ENCODE results near the gene NUDC. TPM values are rescaled to one million over a fixed set of nuclear protein-coding genes. Genes with fewer than 3 reads are reported as not detected.

Gene NUDC
- total RNA-seq = 11.9 and 18.8 TPM in 2 replicates

DNA sequence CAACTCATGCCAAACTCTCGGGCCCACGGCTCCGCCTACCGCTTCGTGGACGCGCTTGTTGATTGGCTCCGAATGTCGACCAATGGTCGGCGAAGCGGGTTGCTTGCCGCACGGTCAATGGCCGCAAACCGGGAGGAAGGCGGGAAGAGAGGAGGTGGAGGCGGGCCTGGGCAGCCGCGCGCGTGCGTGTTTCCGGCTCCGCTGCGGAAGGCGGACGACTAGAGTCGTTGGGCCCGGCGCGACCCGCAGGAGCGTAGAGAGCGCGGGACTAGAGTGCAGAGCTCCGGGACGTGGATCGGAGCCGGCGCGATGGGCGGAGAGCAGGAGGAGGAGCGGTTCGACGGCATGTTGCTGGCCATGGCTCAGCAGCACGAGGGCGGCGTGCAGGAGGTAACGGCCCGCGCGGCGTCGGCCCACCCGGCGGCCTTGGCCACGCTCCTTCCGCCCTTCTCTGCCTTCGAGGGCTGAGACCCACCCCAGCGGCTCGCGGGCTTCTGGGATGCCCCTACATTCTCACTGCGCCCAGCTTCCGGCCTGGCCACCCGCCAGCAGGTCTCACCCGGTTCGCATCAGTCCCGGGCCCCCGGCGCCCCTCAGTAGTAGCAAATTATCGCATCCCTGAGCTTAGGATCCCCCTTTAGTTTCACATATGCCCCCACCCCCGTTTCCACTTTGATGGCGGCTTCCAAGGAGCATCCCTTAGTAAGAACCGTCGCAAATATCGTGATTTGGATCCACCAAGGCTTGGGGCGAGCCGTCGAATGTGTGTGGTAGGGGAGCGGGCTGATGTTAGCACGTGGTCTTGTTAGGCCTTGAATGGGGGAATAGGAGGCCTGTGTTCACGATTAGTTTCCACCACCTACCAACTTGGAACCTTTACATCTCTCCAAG lies at the start of gene NUDC:
Gene NUDC (plus strand): TSS at position 204 of the 891 bp plus-strand sequence. CDS start 106 bp downstream, at position 310.

DNA sequence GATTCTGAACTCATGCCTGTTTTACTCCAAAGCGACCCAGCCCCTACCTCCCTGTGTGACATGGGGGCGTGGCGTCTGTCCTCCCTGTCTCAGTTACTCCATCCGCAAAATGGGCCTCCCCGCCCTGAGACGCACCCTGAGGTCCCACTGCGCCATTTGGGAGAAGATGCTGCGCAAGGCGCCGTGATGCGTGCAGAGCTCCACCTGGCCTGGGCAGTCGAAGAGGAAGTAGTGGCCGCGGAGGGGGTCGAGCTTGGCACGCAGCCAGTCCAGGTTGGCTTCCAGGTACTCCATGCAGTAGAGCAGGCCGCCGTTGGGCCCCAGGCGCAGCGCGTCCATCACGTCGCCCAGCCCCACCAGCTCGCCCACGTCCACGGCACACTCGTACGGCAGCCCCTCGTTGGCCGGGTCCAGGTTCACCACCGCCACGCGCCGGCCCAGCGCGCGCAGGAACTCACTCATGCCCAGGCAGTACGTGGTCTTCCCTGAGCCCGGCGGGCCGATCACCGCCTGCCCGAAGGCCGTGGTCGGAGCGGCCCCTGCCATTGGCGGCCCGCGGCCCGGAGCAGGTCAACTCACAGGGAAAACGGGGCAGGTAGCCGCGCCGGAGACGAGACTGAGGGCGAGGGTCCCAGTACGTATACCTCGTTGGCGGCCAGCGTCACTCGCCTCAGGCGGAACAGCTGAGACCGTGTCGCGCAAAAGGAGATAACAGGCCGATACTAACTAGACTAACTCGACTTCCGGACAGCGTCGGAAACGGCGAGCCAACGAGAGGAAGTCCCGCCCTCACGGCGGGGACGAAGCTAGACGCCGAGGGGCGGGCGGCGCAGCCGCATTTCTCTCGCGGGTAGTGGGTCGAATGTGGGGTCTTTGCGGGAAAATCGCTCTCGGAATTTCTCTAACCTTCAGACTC lies 31.7 kb upstream of the NUDC start, which contains the start of gene GPN2:
Gene GPN2 (minus strand): TSS at position 733 of the 916 bp plus-strand sequence. CDS start 187 bp downstream, at position 546.

DNA sequence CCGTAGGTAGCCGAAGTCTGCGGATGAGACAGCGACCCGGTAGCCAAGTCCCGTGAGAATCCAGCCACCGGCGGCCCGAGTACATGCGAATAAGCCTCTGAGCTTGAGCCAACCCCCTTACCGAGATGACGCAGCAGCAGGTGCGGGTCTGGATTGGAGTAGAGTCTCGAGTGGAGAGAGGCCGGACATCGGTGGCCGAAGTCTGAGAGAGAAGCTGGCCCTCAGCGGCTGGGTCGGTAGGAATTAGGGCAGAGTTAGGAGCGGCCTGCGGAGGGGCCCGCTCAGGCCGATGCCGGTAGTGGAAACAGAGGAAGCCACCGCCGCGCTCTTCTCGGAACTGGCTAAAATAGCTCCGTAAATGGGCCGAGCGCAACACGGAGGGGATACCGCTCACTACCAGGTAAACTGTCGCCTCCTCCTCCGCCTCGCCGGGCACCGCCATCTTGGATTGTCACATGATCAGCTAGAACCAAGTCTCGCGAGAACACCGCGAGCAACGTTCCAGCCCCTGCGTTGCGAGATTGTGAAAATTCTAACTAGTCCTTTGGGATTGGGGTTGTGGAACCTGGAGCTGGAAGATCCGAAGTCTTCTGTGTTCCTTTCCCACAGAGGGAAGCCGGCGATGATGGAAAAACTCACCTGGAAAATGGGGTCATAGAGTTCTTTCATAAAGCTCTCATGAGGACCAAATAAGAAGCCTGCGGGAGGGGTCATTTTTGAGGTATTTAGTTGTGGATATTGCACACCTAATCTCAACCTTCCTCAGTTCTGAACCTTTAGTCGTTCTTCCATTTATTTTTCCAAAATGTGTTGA lies 21.3 kb upstream of the NUDC start, which contains the start of gene GPATCH3:
Gene GPATCH3 (minus strand): TSS at position 467 of the 814 bp plus-strand sequence. CDS start 25 bp downstream, at position 442.

DNA sequence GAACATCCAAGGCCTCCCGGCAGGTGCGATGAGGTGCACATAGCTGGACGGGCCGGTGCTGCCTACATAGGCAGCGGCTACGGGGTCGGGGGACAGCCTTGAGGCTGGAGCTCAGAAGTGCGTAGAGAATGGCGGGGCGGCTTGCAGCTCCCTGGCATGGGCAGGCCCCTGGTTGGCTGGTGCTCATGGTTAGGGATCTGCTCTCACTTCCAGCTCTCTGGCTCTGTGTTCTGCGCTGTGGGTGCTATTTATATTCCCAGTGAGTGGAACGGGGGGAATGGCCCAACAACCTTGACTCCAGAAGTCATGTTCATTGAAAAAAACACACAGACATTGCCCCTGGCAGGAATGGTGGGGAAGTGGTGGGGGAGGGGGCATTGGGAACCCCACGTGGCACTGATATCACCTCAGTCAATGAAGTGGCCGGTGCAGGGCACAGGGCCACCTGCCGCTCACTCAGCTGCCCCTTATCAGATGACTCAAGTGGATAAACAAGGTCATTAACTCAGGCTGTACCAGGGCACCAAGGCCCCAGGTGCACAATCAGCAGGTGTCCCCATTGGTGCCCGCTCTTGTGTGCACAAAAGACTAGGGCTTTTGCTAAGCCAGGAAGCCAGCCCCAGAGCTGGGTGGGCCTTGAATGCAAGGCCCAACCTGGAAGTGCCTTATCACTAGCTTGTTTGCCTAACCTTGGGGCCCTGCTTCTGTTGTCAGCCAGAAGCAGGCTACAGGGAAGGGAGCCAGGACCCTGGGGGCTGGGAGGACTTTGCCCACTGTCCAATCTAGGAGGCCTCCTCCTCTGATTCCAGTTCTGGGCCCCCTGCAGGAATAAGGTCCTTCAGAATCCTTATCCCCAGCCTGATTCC lies 7.6 kb upstream of the NUDC start, which contains the start of gene NR0B2:
Gene NR0B2 (minus strand): TSS at position 222 of the 866 bp plus-strand sequence. CDS start 35 bp downstream, at position 187.

GRCh38 chr1:26959722-26960624 lies 38.4 kb downstream of the NUDC start, which contains the start of gene KDF1:
TSS of gene KDF1 (minus strand) at chr1:26960468. CDS start at chr1:26952380, 8,088 bp downstream.

DNA sequence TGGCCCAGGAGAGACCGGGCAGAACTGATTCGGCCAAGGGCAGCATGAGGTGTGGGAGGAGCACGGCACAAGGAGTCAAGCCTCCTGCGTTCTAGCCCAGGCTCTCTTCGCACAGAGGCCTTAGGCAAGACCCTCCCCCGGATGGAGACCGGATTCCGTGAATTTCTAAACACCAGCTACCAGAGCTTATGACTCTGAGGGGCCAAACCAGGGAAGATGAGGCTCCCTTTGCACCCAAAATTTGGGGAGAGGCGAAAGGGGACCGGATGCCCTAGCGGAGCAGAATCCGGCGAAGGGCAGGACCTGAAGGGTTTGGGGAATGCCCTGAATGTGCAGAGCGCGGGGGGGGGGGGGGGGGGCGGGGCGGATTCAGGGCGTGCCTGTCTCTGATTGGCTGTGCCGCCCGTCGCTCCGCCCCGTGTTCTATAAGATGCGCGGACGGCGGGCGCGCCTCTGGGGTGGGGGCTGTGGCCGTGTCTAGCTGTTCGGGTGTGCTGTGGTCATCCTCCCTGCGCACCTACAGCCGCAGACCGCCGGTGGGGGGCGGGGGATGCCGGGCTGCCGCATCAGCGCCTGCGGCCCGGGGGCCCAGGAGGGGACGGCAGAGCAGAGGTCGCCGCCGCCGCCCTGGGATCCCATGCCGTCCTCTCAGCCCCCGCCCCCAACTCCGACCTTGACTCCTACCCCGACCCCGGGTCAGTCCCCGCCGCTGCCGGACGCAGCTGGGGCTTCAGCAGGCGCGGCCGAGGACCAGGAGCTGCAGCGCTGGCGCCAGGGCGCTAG lies 71.9 kb downstream of the NUDC start, which contains the start of gene TRNP1:
Gene TRNP1 (plus strand): TSS at position 456 of the 783 bp plus-strand sequence. CDS start 95 bp downstream, at position 551.

Other genes starting within 250 kb of the NUDC start
- 10.4 and 13.6 TPM in 2 replicates for gene ARID1A, start 225.7 kb upstream of the NUDC start, total RNA-seq
- gene PIGV, start 133.8 kb upstream of the NUDC start, total RNA-seq = 16.1 and 21.5 TPM in 2 replicates
- gene ZDHHC18, start 95.1 kb upstream of the NUDC start, total RNA-seq = 7.7 and 13.5 TPM in 2 replicates
- gene SFN, start 58.6 kb upstream of the NUDC start, total RNA-seq = 704 and 1,068 TPM in 2 replicates
- gene GPN2, start 31.5 kb upstream of the NUDC start, total RNA-seq = 8.4 and 9.2 TPM in 2 replicates
- gene GPATCH3, start 21.3 kb upstream of the NUDC start, total RNA-seq = 5.1 and 8.4 TPM in 2 replicates
- not detected in 2 replicates for gene NR0B2, start 7.8 kb upstream of the NUDC start, total RNA-seq
- gene KDF1, start 38.7 kb downstream of the NUDC start, total RNA-seq = 14.2 and 21.1 TPM in 2 replicates
- gene TRNP1, start 71.9 kb downstream of the NUDC start, total RNA-seq = 26.0 and 42.2 TPM in 2 replicates
- gene TENT5B, start 91.1 kb downstream of the NUDC start, total RNA-seq = 50.1 and 60.7 TPM in 2 replicates
- gene SLC9A1, start 233.4 kb downstream of the NUDC start, total RNA-seq = 4.9 and 6.7 TPM in 2 replicates